BJ (cell line): Measurements from ENCODE around the gene SLC34A1. TPM values are rescaled to one million over a fixed set of nuclear protein-coding genes. Genes with fewer than 3 reads are reported as not detected.
A peak's percentile ranks its signal among the peaks of the same experiment; 100 is the strongest.

ENCODE experiments used
- CTCF ChIA-PET: fragments of 350-600 bp; formaldehyde crosslinking; extraction: SDS; loops from one replicate; lab custom pipeline; 2021; ENCODE audit warnings: antibody characterized with exemption, inconsistent platforms; lab: Yijun Ruan, JAX
- POLR2A ChIA-PET: fragments of 300-600 bp; sonication (Branson Sonifier 250); formaldehyde crosslinking; extraction: SDS; loops from one replicate; lab custom pipeline; 2021; ENCODE audit warnings: antibody characterized with exemption; lab: Charles Lee
- DNase-seq: peaks from one replicate; pipeline ENCODE4 v3.0.0-alpha.2; 2011; ENCODE audit warnings: low read depth
- H3K27me3 ChIP-seq: 2 replicates; pipeline ENCODE4 v1.6.0; 2011; ENCODE audit warnings: low read length; ENCODE audit not compliant: control insufficient read depth, insufficient read depth
- H3K36me3 ChIP-seq: 2 replicates; pipeline ENCODE4 v1.5.1; 2011; ENCODE audit warnings: low read length; ENCODE audit not compliant: control insufficient read depth, insufficient read depth
- H3K4me3 ChIP-seq: 2 replicates; pipeline ENCODE4 v1.5.1; 2011; ENCODE audit warnings: low read depth, mild to moderate bottlenecking, control low read depth, low read length
- CTCF ChIP-seq: IDR thresholded peaks from 2 replicates; pipeline ENCODE4 v1.5.1; 2011; ENCODE audit warnings: low read depth, mild to moderate bottlenecking, control low read depth, inconsistent platforms, low read length, moderate library complexity; ENCODE audit not compliant: insufficient read depth
- polyA plus RNA-seq: library from polyadenylated mRNA; depleted of rRNA; stranded (reverse); fragments of >200 nt; gene quantifications from 2 replicates; pipeline ENCODE4 v1.2.3, GENCODE V29; 2011

SLC34A1 gene
- polyA plus RNA-seq, 1 experiment: not detected

GRCh38 chr5:177397875-177398390 lies 13.7 kb downstream of the SLC34A1 start:
- peaks cover 35% of the 10 kb centered on the region for H3K27me3 ChIP-seq
- DNase-seq: no peak
- no peak for TF ChIP-seq CTCF
- ChIA-PET CTCF (interaction anchor here (0.6 to 3.2 kb wide), 5 partner anchors 8 to 499 kb away, joined by 3 to 14 read pairs (median 3); no protein-coding TSS in a partner anchor), POLR2A (no interaction called here)
- H3K36me3 ChIP-seq: no peaks in the 10 kb centered on the region
- no peak overlapping the region for H3K4me3 ChIP-seq

DNA sequence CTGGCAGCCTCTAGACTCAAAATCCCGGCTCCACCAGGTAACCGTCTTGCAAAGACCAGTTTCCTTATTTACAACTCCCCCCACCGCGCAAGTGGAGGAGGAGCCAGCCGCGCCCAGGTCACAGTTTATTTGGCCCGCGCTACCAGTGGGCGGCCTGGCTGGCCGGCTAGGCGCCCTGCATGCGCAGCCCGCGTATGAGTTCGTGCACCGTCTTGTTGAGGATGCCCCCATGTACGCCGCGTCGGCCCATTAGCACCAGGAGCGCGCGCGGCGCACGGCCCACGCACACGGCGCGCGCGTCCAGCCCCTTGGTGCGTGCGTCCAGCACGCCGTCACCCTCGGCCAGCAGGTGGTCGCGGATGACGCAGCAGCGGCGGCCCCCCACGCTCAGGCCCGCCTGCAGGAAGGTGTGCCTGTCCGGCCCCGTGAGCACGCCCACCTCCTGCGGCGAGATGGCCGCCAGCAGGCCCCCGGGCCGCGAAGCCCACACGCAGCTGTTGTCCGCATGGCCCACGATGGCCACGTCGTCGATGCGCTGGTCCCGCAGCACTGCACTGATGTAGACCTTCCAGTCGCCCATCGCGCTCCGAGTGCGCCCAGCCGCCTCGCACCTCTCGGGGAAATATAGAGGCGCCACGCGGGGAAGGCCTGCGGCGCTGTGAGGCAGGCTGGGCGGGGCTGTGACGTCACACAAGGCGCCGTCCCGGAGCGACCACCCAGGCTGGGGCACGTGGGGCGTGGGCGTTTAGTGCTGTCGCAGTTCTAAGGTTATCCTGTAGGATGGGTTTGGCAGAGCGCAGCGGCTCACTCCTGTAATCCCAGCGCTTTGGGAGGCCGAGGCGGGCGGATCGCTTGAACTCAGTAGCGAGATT lies 16.0 kb downstream of the SLC34A1 start, which contains the start of gene PFN3:
Gene PFN3, minus strand, starts transcription at position 665 of the 872 bp plus-strand sequence. Its CDS starts 85 bp downstream, at position 580.
- CTCF ChIA-PET: interaction anchor here (0.7 to 10.0 kb wide), 3 partner anchors 7 to 52 kb away, joined by 3 to 352 read pairs (median 187); partner anchors contain the start of gene PRR7
- POLR2A ChIA-PET: no interaction called here
- H3K27me3 ChIP-seq: peaks cover 37% of the 10 kb centered on the region
- TF ChIP-seq CTCF: no peak
- no peak within 1 kb of the TSS for H3K4me3 ChIP-seq
- DNase-seq: no peak
- H3K36me3 ChIP-seq: no peaks in the 10 kb centered on the region

DNA sequence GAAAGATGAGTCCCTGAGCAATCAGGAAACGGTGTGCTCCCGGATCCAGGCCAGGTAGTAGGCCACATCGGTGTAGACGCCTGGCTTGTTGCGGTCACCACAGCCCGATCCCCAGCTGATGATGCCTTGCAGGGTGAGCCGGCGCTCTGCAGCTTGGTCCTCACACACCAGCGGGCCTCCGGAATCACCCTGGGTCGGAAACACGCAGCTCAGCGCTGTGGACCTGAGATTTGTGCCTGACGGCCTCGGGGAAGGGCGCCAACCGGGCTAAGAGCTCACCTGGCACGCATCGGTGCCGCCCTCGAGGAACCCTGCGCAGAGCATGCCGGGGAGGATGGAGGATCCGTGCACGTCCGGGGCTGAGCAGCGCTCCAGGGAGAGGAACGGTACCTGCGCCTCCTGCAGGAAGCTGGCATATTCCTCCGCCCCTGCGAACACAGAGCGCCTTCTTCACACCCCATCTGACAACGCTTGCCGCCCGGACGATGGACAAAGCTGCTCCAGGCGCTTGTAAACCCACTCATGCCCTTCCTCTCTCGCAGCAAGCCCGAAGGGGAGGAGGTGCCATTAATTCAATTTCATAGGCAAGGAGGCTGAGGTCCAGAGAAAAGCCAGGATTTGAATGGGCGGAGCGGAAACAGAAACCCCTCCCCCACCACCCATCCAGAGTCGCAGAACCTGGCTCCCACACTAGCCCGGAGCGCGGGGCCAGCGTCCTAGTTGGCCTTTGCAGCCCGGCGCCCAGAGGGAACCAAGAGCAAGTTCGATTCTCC lies 18.2 kb downstream of the SLC34A1 start:
- no peak overlapping the region for H3K4me3 ChIP-seq
- H3K36me3 ChIP-seq: no peaks in the 10 kb centered on the region
- peaks cover 33% of the 10 kb centered on the region for H3K27me3 ChIP-seq
- DNase-seq: no peak
- POLR2A ChIA-PET: interaction anchor here (0.6 kb wide), 1 partner anchor 11 kb away, joined by 3 read pairs; no protein-coding TSS in a partner anchor
- TF ChIP-seq CTCF: peak; percentile 59
- CTCF ChIA-PET: interaction anchor here (0.5 to 10.0 kb wide), 21 partner anchors 10 to 289 kb away, joined by 3 to 352 read pairs (median 8); partner anchors contain the start of genes B4GALT7, GRK6, LMAN2 and PRR7

GRCh38 chr5:177403102-177403791 lies 19.0 kb downstream of the SLC34A1 start:
- DNase-seq: no peak
- Histone ChIP-seq H3K36me3 (no peaks in the 10 kb centered on the region), H3K4me3 (peak overlapping the region; percentile 49), H3K27me3 (peaks cover 33% of the 10 kb centered on the region)
- CTCF ChIA-PET: interaction anchor here (0.9 to 10.0 kb wide), 34 partner anchors 10 to 742 kb away, joined by 3 to 352 read pairs (median 6); partner anchors contain the start of genes B4GALT7, DOK3, GRK6 and LMAN2
- TF ChIP-seq CTCF: no peak
- POLR2A ChIA-PET: interaction anchor here (0.6 to 1.1 kb wide), 2 partner anchors 51 to 94 kb away, joined by 3 to 6 read pairs; partner anchors contain the start of gene PDLIM7
